HG02798 (cell line): ENCODE data around the gene ZNF765.
"Not testable (repeated sequence)": the region's sequence is repeated elsewhere in the genome, so short reads cannot be mapped to it uniquely, and the experiment has no call there.

ENCODE experiments used
- ATAC-seq: cut with Tn5 transposase; IDR thresholded peaks from one replicate; pipeline ENCODE4 v1.9.1; 2021; ENCODE audit warnings: mild to moderate bottlenecking; ENCODE audit not compliant: unreplicated experiment, poor library complexity

ZNF765 gene

GRCh38 chr19:53420520-53421315 lies 25.8 kb downstream of the ZNF765 start:
- ATAC-seq = not testable (repeated sequence)

GRCh38 chr19:53422551-53422950 lies 27.6 kb downstream of the ZNF765 start:
- ATAC-seq = no peak

- ATAC-seq = not testable (repeated sequence)
These were observed 28.1 kb downstream of the ZNF765 start for GRCh38 chr19:53423074-53423473.

GRCh38 chr19:53423680-53424079 lies 28.7 kb downstream of the ZNF765 start:
- not testable (repeated sequence) for ATAC-seq

- ATAC-seq = no peak
These were observed 30.1 kb downstream of the ZNF765 start for GRCh38 chr19:53424968-53425597.

GRCh38 chr19:53431399-53432087 lies 36.6 kb downstream of the ZNF765 start, which contains the start of gene ZNF761:
TSS of gene ZNF761 (plus strand) at chr19:53431984. CDS start at chr19:53447269, 15,285 bp downstream.
- peak; percentile 99 for ATAC-seq

- ATAC-seq = no peak
These were observed 37.2 kb downstream of the ZNF765 start for GRCh38 chr19:53432088-53432661.

GRCh38 chr19:53443809-53444208 lies 48.9 kb downstream of the ZNF765 start:
- not testable (repeated sequence) for ATAC-seq

- ATAC-seq = not testable (repeated sequence)
These were observed 52.2 kb downstream of the ZNF765 start for GRCh38 chr19:53447196-53447595.

GRCh38 chr19:53455828-53456227 lies 60.9 kb downstream of the ZNF765 start:
- ATAC-seq = no peak

GRCh38 chr19:53460131-53460721 lies 65.3 kb downstream of the ZNF765 start:
- ATAC-seq = not testable (repeated sequence)

- no peak for ATAC-seq
These were observed 66.9 kb downstream of the ZNF765 start for GRCh38 chr19:53461866-53462265.

- ATAC-seq = no peak
These were observed 67.9 kb downstream of the ZNF765 start for GRCh38 chr19:53462861-53463260.

GRCh38 chr19:53463263-53463662 lies 68.3 kb downstream of the ZNF765 start:
- ATAC-seq = no peak

- ATAC-seq = peak; percentile 6
These were observed 72.0 kb downstream of the ZNF765 start for GRCh38 chr19:53466726-53467484.

GRCh38 chr19:53467485-53468262 lies 72.7 kb downstream of the ZNF765 start, which contains the start of gene ZNF813:
TSS of gene ZNF813 (plus strand) at chr19:53467733. CDS start at chr19:53483823, 16,090 bp downstream.
- ATAC-seq = peak; percentile 90

GRCh38 chr19:53468628-53469027 lies 73.7 kb downstream of the ZNF765 start:
- not testable (repeated sequence) for ATAC-seq

- ATAC-seq = no peak
These were observed 77.0 kb downstream of the ZNF765 start for GRCh38 chr19:53471916-53472315.

- not testable (repeated sequence) for ATAC-seq
These were observed 79.9 kb downstream of the ZNF765 start for GRCh38 chr19:53474832-53475231.
